H1 (cell line): ENCODE measurements around the gene ACSF3. TPM values are rescaled to one million over a fixed set of nuclear protein-coding genes. Genes with fewer than 3 reads are reported as not detected.

ENCODE experiments used
- CHD7 ChIP-seq: fragments of 300-600 bp; sonication (generic); IDR thresholded peaks from 2 replicates; pipeline ENCODE4 v1.7.1; 2012; ENCODE audit warnings: low read length, moderate library complexity, mild to moderate bottlenecking, inconsistent platforms; ENCODE audit not compliant: insufficient replicate concordance
- polyA plus RNA-seq, 7 experiments: library from polyadenylated mRNA; depleted of rRNA in 3 of 7; stranded (reverse) in 5 of 7; unstranded in 2 of 7; fragments of >200 nt in 5 of 7; fragments of 200-250 nt in 2 of 7; gene quantifications; 1 replicate in 5 of 7; 2 replicates in 1 of 7; 4 replicates in 1 of 7; pipeline versions ENCODE4 v1.2.1 to v1.2.3, GENCODE V29; 2011 to 2013; ENCODE audit warnings: missing spikeins in 2 of 7, mixed read lengths in 2 of 7
- total RNA-seq: library from RNA; stranded (reverse); fragmentation: NEBNext Ultra II Directional; extraction: Animal tissue kit (Norgen Biotek cat#: 25700); gene quantifications from 2 replicates; pipeline ENCODE4 v1.2.1, GENCODE V29; 2021

ACSF3 gene
- total and polyA plus RNA-seq, 2 of the 8 experiments (the other 6 are each of a cell fraction or from before 2014, with no cell fraction given) = 15.6 to 22.9 TPM

GRCh38 chr16:89057738-89058137, 35.9 kb upstream of the ACSF3 start (continued):
- no peak for TF ChIP-seq CHD7
